ENCODE results near the gene HLA-DRB1. TPM values are rescaled to one million over a fixed set of nuclear protein-coding genes. Genes with fewer than 3 reads are reported as not detected.

Gene HLA-DRB1
- total RNA-seq, 2 donors from 2014 or later = 9.9 to 14.6 TPM

DNA sequence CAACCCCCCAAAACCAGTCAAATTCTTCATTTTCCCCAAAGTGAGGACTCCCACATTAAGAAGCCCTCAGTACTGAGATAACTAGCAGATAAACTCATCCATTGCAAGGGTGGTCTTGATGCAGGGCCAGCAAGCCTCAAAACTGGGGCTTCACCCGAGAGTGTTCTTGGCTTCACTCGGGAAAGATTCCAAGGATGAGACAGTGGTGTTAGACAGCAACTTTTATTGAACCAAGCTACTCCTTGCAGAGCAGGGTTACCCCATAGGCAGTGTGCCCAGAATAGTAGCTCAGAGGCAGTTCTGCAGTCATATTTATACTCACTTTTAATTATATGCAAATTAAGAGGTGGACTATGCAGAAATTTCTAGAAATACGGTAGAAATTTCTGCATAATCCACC lies 31.7 kb upstream of the HLA-DRB1 start:
- Histone ChIP-seq H3K27me3 (ENCODE audit: control insufficient read depth, insufficient read depth, low read length, poor library complexity, severe bottlenecking) (no peaks in the 10 kb centered on the region), H3K4me1 (ENCODE audit: control insufficient read depth, insufficient read depth, low read length) (no peaks in the 10 kb centered on the region), H3K27ac (ENCODE audit: low read depth, low read length) (no peak overlapping the region), H3K9me3 (ENCODE audit: control insufficient read depth, low read length) (no peaks in the 10 kb centered on the region), H3K4me3 (ENCODE audit: low read length) (no peak overlapping the region), H3K36me3 (ENCODE audit: control insufficient read depth, insufficient read depth, low read length) (no peaks in the 10 kb centered on the region), H3K9ac (ENCODE audit: extremely low read depth, low read length, poor library complexity, severe bottlenecking) (no peak overlapping the region)
- no peak for DNase-seq
- H3K27me3 Mint-ChIP-seq (ENCODE audit: insufficient read depth) = no peaks in the 10 kb centered on the region
- H3K4me1 Mint-ChIP-seq = peaks cover 5% of the 10 kb centered on the region
- H3K27ac Mint-ChIP-seq = no peak overlapping the region
- 73 to 83% methylated on average over 2 of the region's 3 CpGs for WGBS, 2 experiments (ENCODE audit: insufficient coverage in 1 of 2, insufficient read length in 1 of 2)
- H3K4me3 Mint-ChIP-seq = no peak overlapping the region
- peaks cover 2% of the 10 kb centered on the region for H3K9me3 Mint-ChIP-seq
- no peak for TF ChIP-seq CTCF (conservative IDR thresholded peaks at IDR 0.05)
- no peaks in the 10 kb centered on the region for H3K36me3 Mint-ChIP-seq (ENCODE audit: low read depth)

DNA sequence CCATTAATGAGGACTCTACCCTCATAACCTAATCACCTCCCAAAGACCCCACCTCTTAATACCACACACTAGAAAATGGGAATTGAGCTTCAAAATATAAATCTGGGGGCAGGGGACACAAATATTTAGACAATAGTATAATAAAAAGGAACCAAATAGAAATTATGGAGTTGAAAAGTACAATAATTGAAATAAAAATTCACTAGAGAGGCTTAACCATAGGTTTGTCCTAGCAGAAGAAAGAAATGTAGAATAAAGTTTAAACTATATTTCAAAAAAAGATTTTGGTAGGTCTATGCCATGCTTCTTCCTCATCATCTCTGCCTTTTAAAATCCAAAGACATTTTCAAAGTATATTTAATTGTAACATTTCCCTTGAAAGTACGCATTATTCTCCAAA lies 28.1 kb upstream of the HLA-DRB1 start:
- Histone ChIP-seq H3K27me3 (ENCODE audit: control insufficient read depth, insufficient read depth, low read length, poor library complexity, severe bottlenecking) (no peaks in the 10 kb centered on the region), H3K36me3 (ENCODE audit: control insufficient read depth, insufficient read depth, low read length) (no peaks in the 10 kb centered on the region), H3K9me3 (ENCODE audit: control insufficient read depth, low read length) (no peaks in the 10 kb centered on the region), H3K27ac (ENCODE audit: low read depth, low read length) (no peak overlapping the region), H3K4me1 (ENCODE audit: control insufficient read depth, insufficient read depth, low read length) (no peaks in the 10 kb centered on the region), H3K9ac (ENCODE audit: extremely low read depth, low read length, poor library complexity, severe bottlenecking) (no peak overlapping the region), H3K4me3 (ENCODE audit: low read length) (no peak overlapping the region)
- no peak for DNase-seq
- 73% methylated on average over 1 of the region's 1 CpG; no CpG with 5 or more reads in 1 of the 2 experiments for WGBS, 2 experiments (ENCODE audit: insufficient coverage in 1 of 2, insufficient read length in 1 of 2)
- Mint-ChIP-seq H3K27ac (no peak overlapping the region), H3K9me3 (peaks cover 2% of the 10 kb centered on the region), H3K36me3 (ENCODE audit: low read depth) (no peaks in the 10 kb centered on the region), H3K4me3 (no peak overlapping the region), H3K27me3 (ENCODE audit: insufficient read depth) (no peaks in the 10 kb centered on the region), H3K4me1 (peaks cover 4% of the 10 kb centered on the region)
- no peak for TF ChIP-seq CTCF (conservative IDR thresholded peaks at IDR 0.05)

GRCh38 chr6:32615885-32616532 lies 26.4 kb upstream of the HLA-DRB1 start:
- WGBS, 2 experiments (ENCODE audit: insufficient coverage in 1 of 2, insufficient read length in 1 of 2) = 71% methylated on average over 3 of the region's 3 CpGs; no CpG with 5 or more reads in 1 of the 2 experiments
- Mint-ChIP-seq H3K4me3 (no peak overlapping the region), H3K27ac (no peak overlapping the region), H3K4me1 (peaks cover 2% of the 10 kb centered on the region), H3K36me3 (ENCODE audit: low read depth) (no peaks in the 10 kb centered on the region), H3K27me3 (ENCODE audit: insufficient read depth) (no peaks in the 10 kb centered on the region), H3K9me3 (peaks cover 9% of the 10 kb centered on the region)
- Histone ChIP-seq H3K27ac (ENCODE audit: low read depth, low read length) (no peak overlapping the region), H3K27me3 (ENCODE audit: control insufficient read depth, insufficient read depth, low read length, poor library complexity, severe bottlenecking) (no peaks in the 10 kb centered on the region), H3K4me1 (ENCODE audit: control insufficient read depth, insufficient read depth, low read length) (no peaks in the 10 kb centered on the region), H3K36me3 (ENCODE audit: control insufficient read depth, insufficient read depth, low read length) (no peaks in the 10 kb centered on the region), H3K4me3 (ENCODE audit: low read length) (no peak overlapping the region), H3K9ac (ENCODE audit: extremely low read depth, low read length, poor library complexity, severe bottlenecking) (no peak overlapping the region), H3K9me3 (ENCODE audit: control insufficient read depth, low read length) (peaks cover 1% of the 10 kb centered on the region)
- no peak for DNase-seq
- TF ChIP-seq CTCF (conservative IDR thresholded peaks at IDR 0.05) = peak; percentile 54
